ENCODE measurements around the gene ATF5. TPM values are rescaled to one million over a fixed set of nuclear protein-coding genes. Genes with fewer than 3 reads are reported as not detected.

ATF5 gene
- total and polyA plus RNA-seq, 2 of the 13 experiments (the other 11 are each of a cell fraction or from before 2014, with no cell fraction given), result 5.2 to 10.3 TPM

DNA sequence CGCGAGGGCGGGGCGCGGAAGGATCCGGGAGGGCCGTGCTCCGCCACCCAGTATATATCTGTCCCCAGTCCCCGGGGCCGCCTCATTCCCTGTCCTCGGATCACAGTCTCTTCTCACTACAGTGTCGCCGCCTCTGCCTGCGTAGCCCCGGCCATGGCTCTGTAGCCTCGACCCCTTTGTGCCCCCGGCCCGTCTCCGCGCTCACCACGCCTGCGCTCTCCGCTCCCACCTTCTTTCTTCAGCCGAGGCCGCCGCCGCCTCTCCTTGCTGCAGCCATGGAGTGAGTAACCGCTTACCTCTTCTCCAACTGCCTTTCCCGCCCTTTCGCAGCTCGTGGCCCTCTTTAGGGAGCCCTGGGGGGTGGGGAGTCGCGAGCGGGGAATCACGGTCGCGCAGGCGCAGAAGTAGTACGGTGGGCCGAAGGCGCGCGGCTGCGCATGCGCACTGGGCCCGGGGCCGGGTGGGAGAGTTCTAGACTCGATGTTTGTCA, at the start of gene ATF5, which contains the start of gene NUP62 (continued):
- TF ChIP-seq, protein P1, sequence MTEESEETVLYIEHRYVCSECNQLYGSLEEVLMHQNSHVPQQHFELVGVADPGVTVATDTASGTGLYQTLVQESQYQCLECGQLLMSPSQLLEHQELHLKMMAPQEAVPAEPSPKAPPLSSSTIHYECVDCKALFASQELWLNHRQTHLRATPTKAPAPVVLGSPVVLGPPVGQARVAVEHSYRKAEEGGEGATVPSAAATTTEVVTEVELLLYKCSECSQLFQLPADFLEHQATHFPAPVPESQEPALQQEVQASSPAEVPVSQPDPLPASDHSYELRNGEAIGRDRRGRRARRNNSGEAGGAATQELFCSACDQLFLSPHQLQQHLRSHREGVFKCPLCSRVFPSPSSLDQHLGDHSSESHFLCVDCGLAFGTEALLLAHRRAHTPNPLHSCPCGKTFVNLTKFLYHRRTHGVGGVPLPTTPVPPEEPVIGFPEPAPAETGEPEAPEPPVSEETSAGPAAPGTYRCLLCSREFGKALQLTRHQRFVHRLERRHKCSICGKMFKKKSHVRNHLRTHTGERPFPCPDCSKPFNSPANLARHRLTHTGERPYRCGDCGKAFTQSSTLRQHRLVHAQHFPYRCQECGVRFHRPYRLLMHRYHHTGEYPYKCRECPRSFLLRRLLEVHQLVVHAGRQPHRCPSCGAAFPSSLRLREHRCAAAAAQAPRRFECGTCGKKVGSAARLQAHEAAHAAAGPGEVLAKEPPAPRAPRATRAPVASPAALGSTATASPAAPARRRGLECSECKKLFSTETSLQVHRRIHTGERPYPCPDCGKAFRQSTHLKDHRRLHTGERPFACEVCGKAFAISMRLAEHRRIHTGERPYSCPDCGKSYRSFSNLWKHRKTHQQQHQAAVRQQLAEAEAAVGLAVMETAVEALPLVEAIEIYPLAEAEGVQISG (CRISPR knock-in tag; IDR thresholded peaks at IDR 0.05), result peak; percentile 88
- peak; percentile 75 for TF ChIP-seq ZNF709 (CRISPR knock-in tag; IDR thresholded peaks at IDR 0.05)
- TF ChIP-seq KDM2A (CRISPR knock-in tag; IDR thresholded peaks at IDR 0.05; ENCODE audit: borderline replicate concordance, low read depth), result peak; percentile 84; the same call in 1 of the 2 replicates
- TF ChIP-seq, protein P2, sequence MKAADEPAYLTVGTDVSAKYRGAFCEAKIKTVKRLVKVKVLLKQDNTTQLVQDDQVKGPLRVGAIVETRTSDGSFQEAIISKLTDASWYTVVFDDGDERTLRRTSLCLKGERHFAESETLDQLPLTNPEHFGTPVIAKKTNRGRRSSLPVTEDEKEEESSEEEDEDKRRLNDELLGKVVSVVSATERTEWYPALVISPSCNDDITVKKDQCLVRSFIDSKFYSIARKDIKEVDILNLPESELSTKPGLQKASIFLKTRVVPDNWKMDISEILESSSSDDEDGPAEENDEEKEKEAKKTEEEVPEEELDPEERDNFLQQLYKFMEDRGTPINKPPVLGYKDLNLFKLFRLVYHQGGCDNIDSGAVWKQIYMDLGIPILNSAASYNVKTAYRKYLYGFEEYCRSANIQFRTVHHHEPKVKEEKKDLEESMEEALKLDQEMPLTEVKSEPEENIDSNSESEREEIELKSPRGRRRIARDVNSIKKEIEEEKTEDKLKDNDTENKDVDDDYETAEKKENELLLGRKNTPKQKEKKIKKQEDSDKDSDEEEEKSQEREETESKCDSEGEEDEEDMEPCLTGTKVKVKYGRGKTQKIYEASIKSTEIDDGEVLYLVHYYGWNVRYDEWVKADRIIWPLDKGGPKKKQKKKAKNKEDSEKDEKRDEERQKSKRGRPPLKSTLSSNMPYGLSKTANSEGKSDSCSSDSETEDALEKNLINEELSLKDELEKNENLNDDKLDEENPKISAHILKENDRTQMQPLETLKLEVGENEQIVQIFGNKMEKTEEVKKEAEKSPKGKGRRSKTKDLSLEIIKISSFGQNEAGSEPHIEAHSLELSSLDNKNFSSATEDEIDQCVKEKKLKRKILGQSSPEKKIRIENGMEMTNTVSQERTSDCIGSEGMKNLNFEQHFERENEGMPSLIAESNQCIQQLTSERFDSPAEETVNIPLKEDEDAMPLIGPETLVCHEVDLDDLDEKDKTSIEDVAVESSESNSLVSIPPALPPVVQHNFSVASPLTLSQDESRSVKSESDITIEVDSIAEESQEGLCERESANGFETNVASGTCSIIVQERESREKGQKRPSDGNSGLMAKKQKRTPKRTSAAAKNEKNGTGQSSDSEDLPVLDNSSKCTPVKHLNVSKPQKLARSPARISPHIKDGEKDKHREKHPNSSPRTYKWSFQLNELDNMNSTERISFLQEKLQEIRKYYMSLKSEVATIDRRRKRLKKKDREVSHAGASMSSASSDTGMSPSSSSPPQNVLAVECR (CRISPR knock-in tag; IDR thresholded peaks at IDR 0.05; ENCODE audit: borderline replicate concordance), result peak; percentile 86; the same call in 1 of the 2 replicates
- TF ChIP-seq, protein P3, sequence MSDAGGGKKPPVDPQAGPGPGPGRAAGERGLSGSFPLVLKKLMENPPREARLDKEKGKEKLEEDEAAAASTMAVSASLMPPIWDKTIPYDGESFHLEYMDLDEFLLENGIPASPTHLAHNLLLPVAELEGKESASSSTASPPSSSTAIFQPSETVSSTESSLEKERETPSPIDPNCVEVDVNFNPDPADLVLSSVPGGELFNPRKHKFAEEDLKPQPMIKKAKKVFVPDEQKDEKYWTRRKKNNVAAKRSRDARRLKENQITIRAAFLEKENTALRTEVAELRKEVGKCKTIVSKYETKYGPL (CRISPR knock-in tag; IDR thresholded peaks at IDR 0.05), result no peak
- TF ChIP-seq RORA (CRISPR knock-in tag; IDR thresholded peaks at IDR 0.05), result no peak
- no peak for TF ChIP-seq SRSF1 (optimal IDR thresholded peaks at IDR 0.05; ENCODE audit: low read depth, low read length)
- TF ChIP-seq ZNF20 (CRISPR knock-in tag; IDR thresholded peaks at IDR 0.05), result no peak
- TF ChIP-seq ARNT2 (CRISPR knock-in tag; IDR thresholded peaks at IDR 0.05; ENCODE audit: low read depth), result peak; percentile 76; the same call in 1 of the 2 replicates
- TF ChIP-seq HES4 (CRISPR knock-in tag; IDR thresholded peaks at IDR 0.05; ENCODE audit: borderline replicate concordance), result peak; percentile 80
- TF ChIP-seq, protein P4, sequence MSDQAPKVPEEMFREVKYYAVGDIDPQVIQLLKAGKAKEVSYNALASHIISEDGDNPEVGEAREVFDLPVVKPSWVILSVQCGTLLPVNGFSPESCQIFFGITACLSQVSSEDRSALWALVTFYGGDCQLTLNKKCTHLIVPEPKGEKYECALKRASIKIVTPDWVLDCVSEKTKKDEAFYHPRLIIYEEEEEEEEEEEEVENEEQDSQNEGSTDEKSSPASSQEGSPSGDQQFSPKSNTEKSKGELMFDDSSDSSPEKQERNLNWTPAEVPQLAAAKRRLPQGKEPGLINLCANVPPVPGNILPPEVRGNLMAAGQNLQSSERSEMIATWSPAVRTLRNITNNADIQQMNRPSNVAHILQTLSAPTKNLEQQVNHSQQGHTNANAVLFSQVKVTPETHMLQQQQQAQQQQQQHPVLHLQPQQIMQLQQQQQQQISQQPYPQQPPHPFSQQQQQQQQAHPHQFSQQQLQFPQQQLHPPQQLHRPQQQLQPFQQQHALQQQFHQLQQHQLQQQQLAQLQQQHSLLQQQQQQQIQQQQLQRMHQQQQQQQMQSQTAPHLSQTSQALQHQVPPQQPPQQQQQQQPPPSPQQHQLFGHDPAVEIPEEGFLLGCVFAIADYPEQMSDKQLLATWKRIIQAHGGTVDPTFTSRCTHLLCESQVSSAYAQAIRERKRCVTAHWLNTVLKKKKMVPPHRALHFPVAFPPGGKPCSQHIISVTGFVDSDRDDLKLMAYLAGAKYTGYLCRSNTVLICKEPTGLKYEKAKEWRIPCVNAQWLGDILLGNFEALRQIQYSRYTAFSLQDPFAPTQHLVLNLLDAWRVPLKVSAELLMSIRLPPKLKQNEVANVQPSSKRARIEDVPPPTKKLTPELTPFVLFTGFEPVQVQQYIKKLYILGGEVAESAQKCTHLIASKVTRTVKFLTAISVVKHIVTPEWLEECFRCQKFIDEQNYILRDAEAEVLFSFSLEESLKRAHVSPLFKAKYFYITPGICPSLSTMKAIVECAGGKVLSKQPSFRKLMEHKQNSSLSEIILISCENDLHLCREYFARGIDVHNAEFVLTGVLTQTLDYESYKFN (CRISPR knock-in tag; conservative IDR thresholded peaks at IDR 0.05), result no peak; the same call in 1 of the 2 replicates
- TF ChIP-seq EEA1 (CRISPR knock-in tag; IDR thresholded peaks at IDR 0.05; ENCODE audit: borderline replicate concordance), result no peak; the same call in 1 of the 2 replicates
- TF ChIP-seq, protein P5, sequence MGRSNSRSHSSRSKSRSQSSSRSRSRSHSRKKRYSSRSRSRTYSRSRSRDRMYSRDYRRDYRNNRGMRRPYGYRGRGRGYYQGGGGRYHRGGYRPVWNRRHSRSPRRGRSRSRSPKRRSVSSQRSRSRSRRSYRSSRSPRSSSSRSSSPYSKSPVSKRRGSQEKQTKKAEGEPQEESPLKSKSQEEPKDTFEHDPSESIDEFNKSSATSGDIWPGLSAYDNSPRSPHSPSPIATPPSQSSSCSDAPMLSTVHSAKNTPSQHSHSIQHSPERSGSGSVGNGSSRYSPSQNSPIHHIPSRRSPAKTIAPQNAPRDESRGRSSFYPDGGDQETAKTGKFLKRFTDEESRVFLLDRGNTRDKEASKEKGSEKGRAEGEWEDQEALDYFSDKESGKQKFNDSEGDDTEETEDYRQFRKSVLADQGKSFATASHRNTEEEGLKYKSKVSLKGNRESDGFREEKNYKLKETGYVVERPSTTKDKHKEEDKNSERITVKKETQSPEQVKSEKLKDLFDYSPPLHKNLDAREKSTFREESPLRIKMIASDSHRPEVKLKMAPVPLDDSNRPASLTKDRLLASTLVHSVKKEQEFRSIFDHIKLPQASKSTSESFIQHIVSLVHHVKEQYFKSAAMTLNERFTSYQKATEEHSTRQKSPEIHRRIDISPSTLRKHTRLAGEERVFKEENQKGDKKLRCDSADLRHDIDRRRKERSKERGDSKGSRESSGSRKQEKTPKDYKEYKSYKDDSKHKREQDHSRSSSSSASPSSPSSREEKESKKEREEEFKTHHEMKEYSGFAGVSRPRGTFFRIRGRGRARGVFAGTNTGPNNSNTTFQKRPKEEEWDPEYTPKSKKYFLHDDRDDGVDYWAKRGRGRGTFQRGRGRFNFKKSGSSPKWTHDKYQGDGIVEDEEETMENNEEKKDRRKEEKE (IDR thresholded peaks at IDR 0.05), result no peak
- TF ChIP-seq ZFP82 (CRISPR knock-in tag; IDR thresholded peaks at IDR 0.05; ENCODE audit: borderline replicate concordance), result peak; percentile 95; the same call in 1 of the 2 replicates
